HG03521 (cell line): Measurements from ENCODE around the gene ENG.
"Not testable (repeated sequence)": the region's sequence is repeated elsewhere in the genome, so short reads cannot be mapped to it uniquely, and the experiment has no call there.

ENCODE experiments used
- ATAC-seq: cut with Tn5 transposase; IDR thresholded peaks from one replicate; pipeline ENCODE4 v1.9.1; 2021; ENCODE audit warnings: mild to moderate bottlenecking, moderate library complexity; ENCODE audit not compliant: unreplicated experiment

The ENG gene

DNA sequence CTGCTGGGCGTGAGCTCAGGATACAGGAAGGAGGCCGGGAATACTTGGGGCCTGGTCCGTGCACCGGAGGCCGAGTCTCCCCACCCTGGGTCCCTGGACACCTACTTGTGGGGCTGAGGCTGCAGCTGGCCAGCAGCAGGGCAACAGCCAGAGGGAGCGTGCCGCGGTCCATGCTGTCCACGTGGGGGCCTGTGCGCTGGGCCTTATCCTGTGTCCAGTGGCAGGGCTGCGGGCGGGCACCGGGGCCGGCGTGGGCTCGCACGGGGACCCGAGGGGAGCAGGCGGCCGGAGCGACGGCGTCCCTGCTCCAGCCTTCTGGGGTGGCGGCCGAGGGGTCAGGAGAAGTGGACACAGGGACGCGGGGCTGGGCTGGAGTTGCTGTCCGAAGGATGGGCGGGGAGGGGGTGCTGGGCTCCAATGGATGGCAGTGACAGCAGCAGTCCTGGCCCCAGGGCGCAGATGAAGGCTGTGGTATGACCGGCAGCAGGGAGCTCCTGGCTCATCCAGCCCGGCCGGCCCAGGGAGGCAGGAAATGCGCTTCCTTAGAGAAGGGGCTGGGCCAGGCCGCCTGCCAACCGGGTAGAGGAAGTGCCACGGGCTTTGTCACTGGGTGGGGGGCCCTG lies at the start of gene ENG:
Gene ENG, minus strand, starts transcription at position 475 of the 623 bp plus-strand sequence. Its CDS starts 303 bp downstream, at position 172.
- ATAC-seq = no peak

DNA sequence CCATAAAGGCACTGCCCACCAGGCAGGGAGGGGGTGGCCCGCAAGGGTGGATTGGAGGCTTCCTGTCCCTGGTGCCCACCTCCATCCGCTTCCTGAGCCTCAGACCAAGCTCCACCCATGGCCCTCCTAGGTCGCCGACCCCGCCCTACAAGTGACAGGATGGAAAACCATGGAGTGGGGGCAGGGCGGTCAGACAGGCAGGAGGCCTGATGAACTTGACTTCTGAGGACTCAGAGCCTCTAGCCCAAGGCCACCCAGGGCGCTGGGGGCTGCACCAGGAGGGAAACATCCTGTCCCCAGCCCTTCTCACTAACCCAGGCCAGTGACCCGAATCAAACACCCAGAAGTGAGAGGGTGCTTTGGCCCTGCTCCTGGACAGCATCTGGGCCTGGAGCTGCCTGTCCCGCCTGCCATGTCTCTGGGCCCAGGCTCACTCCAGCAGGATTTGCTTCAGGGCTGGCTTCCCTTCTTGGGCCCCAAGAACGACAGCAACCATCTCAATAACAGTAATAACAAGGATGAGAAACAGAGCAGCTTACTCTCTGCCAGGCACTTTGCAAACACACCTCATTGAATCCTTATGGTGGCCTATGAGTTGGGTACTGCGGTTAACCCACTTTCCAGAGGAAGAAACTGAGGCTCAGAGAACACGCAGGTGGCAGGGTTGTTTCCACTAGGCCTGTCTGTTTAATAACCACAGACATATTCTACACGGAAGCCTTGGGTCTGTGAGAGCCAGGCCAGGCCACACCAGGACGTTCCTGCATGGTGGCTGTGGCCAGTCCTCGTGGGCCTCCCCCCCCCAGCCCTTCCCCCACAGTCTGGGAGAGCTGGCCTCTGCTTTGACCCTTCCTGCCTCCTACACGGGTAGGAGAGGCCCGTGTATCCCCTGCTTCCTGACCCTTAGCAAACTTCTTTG lies 49.4 kb upstream of the ENG start:
- no peak for ATAC-seq

DNA sequence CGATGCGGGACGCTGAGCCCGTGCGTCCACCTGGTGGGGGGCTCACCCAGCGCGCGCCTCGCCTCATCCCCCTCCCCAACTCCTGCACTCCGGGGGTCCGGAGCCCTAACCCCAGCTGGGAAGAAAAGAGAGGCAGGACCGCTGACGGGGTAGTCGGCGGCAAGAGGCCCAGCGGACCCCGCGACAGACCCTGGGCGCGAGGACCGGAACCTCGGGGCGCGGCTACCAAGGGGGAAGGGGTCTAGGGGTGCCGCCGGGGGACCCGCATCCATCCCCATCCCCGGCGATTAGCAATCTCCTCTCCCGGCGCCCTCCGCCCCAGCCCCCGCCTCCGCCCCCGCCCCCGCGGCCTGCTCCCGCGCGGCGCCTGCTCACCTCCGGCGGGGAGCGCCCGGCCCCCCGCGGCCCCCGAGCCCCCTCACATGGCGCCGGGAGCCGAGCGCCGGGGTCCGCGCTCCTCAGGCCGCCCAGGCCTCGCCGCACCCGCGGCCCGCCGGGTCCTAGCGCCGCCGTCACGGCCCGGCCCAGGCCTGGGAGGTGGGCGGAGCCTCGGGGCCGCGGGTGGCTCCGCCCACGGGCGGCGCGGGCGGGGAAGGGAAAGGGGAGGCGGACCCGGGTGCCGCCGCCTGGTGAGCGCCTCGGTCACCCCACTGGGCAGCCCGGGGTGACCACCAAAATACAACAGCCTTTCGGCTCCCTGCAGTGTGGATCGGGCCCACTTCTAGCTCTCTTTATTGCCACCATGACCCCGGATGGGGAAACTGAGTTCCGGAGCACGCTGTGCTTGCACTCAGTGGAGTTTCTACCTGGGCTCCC lies 44.9 kb upstream of the ENG start, which contains the start of gene ST6GALNAC6:
Gene ST6GALNAC6, minus strand, starts transcription at position 476 of the 816 bp plus-strand sequence. CDS start 1,622 bp downstream, outside the sequence.
- ATAC-seq = peak; percentile 55

GRCh38 chr9:127898433-127899127 lies 44.1 kb upstream of the ENG start:
- ATAC-seq = peak; percentile 9

GRCh38 chr9:127897193-127897692 lies 42.8 kb upstream of the ENG start:
- ATAC-seq = no peak

DNA sequence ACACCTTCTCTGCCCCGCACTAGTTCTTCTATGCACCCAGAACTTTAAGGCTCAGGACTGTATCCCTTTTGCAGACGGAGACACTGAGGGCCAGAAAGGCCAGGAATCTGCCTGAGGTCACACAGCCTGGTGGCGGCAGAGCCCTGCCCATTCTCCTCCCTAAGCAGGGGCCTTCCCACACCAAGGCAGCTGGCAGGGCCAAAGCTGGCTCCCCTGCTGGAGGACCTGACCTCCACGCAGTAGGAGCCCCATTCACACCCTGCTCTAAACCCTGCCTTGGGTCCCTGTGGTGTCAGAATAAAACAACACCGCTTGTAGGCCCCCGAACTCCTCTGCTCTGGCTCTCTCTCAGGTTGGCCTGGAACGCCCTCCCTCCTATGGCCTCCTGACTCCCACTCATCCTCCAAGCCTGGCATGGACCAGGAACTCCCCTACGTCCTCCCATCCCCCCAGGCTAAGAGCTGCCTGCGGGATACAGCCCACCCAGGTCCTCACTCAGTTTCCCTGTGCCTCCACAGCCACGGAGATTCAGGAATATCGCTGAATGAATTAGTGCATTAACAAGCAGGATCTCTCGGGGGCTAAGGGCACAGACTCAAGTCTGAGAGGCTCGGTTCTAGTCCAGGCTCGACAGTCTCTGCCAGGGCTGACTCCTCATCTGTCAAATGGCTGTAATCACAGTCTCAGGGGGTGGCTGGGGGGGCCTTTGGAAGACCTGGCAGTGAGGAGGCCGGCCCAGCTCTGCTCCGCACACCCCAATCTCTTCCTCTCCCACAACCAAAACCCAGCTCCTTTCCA lies 42.1 kb upstream of the ENG start:
- no peak for ATAC-seq

DNA sequence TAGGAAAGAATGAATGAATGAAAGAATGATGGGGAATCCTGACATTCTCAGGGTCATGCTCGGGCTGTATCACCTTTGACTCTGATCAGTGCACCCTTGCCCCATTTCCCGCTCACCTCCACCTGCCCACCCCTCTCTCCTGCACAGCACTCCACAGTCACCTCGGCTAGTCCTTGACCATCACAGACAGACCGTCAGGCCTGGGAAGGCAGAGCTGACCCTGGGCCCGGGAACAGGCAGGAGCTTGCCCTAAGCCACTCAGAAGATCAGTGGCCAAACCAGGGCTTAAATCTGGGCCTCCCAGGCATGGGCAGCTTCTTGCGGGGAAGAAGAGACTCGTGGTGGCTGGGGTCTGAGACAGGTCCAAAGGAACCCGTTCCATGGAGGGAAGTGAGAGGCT lies 41.4 kb upstream of the ENG start:
- no peak for ATAC-seq

- ATAC-seq = no peak
Observed at GRCh38 chr9:127893392-127893791, 38.9 kb upstream of the ENG start.

DNA sequence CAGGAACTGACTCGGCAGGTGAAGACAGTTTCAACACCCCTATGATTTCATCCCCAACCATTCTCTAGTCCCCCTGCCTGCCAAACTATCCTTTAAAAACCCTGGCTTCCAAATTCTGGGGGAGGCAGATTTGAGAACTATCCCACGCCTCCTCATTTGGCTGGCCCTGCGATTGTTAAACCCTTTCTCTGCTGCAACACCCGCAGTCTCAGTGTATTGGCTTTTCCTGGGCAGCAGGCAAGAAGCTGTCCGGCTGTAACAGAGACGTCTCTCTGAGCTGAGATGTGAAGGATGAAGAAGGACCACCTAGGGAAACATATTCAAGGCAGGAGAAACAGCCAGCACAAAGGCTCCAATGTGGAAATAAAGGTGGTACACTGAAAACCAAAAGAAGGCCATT lies 38.4 kb upstream of the ENG start:
- ATAC-seq = no peak

DNA sequence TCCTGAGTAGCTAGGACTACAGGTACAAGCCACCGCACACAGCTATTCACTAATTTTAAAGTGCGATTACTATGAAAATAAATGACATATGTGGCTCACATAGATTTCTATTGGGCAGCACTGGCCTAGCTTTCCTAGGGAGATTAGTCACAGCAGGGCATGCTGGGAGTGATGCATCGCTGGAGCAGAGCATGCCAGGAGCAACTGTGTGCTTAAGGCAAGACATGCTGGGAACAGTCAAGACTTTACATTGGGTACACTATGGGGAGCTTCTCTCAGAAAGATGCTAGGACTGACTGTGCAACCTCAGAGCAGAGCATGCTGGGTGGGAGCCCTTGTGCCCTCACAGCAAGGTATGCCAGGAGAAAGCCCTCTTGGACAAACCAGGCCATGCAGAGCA lies 35.6 kb upstream of the ENG start:
- no peak for ATAC-seq

GRCh38 chr9:127887792-127888191 lies 33.3 kb upstream of the ENG start:
- no peak for ATAC-seq

DNA sequence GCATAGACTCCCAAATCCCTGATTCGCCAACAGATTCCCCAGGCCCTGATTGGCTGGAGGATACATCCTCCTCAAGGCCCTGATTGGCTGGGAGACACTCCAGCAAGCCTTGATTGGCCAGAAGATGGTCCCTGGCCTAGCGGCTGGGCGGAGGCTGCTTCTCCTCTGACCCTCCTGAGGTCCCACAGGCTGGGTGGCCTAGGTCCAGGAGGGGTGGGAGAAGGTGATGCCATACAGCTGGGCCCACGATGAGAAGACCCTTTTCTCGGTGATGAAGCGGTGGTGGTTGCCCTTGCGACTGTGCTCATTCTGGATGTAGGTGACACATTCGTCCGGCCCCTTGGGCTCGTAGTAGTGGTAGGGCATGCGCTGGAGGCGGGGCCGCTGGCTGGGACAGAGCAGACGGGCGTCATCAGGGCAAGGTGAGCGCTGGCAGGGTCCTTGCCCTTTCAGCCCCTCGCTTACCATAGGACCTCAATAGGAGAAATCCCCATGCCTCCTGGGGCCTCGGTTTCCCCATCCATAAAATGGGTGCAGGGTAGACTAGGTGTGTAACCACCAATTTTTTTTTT lies 32.0 kb upstream of the ENG start:
- ATAC-seq = no peak

DNA sequence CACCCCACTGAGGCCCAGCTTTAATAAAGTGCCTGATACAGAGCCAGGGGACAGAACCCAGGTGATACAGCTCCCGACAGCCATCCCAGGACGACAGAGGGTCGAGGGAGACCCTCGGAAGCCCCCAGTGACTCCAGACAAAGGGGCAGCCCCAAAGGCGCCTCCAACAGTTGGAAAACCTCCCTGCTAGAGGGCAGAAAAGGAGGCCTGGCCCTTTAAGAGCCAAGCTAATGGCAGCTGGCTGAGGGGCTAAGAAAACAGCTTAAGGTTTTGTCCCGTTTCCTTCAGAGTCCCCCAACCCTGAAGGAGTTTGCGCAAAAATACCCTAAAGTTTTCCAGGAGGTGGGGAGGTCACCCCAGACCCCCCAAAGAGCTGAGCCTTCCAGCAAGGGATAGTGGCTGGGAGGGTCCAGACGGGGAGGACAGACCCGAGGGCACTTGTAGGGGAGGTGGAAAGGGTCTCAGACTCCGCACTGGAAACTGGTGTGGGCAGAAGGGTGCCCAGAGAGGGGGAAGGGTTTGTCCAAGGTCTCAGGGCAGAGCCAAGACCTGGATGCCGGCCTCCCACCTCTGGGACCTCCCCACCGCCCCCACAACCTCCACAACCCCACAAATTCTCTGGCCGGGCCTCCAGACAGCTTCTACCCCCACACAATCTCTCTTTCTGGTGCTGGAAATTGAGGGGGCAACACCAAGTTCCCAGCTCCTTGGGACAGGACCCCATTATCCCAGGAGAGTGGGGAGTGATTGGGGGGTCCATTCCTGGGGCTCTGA lies 31.2 kb upstream of the ENG start:
- no peak for ATAC-seq

DNA sequence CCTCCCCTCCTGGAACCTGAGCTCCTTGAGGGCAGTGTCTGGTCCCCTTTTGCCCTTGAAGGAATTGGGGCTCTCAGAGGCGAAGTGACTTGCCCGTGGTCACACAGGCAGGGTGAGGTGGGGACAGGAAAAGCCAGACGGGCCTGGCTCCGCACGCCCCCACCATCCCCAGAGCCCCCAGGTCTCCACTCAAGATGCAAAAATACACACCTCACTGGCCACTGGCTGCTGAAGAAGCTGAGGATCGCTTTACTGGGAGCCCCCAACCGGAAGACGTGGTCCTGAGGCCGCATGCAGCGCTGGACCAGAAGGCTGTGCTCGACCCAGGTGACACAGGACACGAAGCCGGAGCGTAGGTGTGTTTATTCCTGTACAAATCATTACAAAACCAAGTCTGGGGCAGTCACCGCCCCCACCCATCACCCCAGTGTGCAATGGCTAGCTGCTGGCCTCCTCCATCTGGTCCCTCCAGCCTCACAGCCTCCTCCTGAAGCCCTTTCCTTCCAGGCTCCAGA lies 30.6 kb upstream of the ENG start:
- ATAC-seq = no peak

- no peak for ATAC-seq
Observed at GRCh38 chr9:127884427-127884911, 30.0 kb upstream of the ENG start.

DNA sequence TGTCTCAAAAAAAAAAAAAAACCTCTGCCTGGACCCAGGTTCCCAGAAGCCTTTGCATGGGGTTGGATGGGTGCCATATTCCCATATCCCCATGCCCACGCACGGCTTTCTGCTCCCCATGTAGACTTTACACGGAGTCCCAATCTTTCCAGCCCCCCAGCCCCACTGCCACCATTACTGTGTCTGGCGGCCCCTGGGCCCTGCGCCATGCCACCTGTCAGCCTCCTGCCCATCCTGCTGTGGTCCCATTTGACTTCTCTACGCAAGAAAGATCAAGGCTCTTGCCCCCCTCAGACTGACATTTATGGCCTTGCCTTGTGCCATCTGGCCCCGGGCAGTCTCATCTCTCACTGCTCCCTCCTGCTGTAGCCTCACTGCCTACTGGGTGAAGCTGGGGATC lies 29.5 kb upstream of the ENG start:
- ATAC-seq = no peak

DNA sequence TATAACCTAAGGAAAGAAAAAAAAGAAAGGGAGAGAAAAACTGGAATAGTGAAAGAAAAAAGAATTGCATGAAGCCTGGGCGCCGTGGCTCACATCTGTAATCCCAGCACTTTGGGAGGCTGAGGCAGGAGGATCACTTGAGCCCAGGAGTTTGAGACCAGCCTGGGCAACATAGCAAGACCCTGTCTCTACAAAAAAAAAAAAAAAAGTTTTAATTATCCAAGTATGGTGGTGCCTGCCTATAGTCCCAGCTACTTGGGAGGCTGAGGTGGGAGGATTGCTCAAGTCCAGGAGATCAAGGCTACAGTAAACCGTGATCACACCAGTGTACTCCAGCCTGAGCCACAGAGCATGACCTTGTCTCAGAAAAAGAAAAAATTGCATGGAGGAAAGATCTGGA lies 27.3 kb upstream of the ENG start:
- ATAC-seq = not testable (repeated sequence)

DNA sequence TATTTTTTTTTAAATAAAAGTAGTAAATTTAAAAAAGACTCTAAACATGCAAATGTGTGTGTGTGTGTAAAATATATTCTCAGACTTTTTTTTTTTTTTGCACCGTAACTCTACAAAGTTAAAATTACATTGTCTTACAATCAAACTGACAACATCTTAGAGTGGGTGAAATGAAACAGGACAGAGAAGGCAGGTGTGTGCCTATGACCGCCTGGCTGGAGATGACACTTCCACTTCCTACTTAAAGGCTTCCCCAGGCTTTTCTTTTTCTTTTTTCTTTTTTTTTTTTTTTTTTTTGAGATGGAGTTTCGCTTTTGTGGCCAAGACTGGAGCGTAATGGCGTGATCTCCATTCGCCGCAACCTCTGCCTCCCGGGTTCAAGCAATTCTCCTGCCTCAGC lies 25.7 kb upstream of the ENG start:
- no peak for ATAC-seq
